MM.1S (cell line): Measurements from ENCODE around the gene TTL.

Experiments
- DNase-seq: peaks from one replicate; pipeline ENCODE4 v3.0.0-alpha.2; 2015
- H2AFZ ChIP-seq: fragments of 300-600 bp; sonication (generic); 2 replicates; pipeline ENCODE4 v1.6.0; 2016; ENCODE audit warnings: antibody characterized with exemption, low read length
- H3F3A ChIP-seq: fragments of 300-600 bp; sonication (generic); 2 replicates; pipeline ENCODE4 v1.6.1; 2016; ENCODE audit warnings: mild to moderate bottlenecking, antibody characterized with exemption, low read length, moderate library complexity, mixed read lengths; ENCODE audit not compliant: insufficient read depth
- H3K27ac ChIP-seq: fragments of 300-600 bp; sonication (generic); 2 replicates; pipeline ENCODE4 v1.5.1; 2016; ENCODE audit warnings: mild to moderate bottlenecking, low read length
- H3K27me3 ChIP-seq: fragments of 300-600 bp; sonication (generic); replicated peaks from 2 replicates; pipeline ENCODE4 v1.6.0; 2016; ENCODE audit warnings: low read length; ENCODE audit not compliant: insufficient read depth
- H3K36me3 ChIP-seq: fragments of 300-600 bp; sonication (generic); replicated peaks from 2 replicates; pipeline ENCODE4 v1.6.1; 2016; ENCODE audit warnings: mild to moderate bottlenecking, low read length, mixed read lengths; ENCODE audit not compliant: insufficient read depth
- H3K4me1 ChIP-seq: fragments of 300-600 bp; sonication (generic); 2 replicates; pipeline ENCODE4 v1.6.1; 2016; ENCODE audit warnings: low read length, mixed read lengths
- H3K4me2 ChIP-seq: fragments of 300-600 bp; sonication (generic); 2 replicates; pipeline ENCODE4 v1.6.0; 2016; ENCODE audit warnings: low read depth, low read length
- H3K4me3 ChIP-seq: fragments of 300-600 bp; sonication (generic); 2 replicates; pipeline ENCODE4 v1.5.1; 2016; ENCODE audit warnings: low read length, mixed read lengths
- H3K79me2 ChIP-seq: fragments of 300-600 bp; sonication (generic); 2 replicates; pipeline ENCODE4 v1.6.1; 2016; ENCODE audit warnings: mixed run types, low read length, mixed read lengths
- H3K9ac ChIP-seq: fragments of 300-600 bp; sonication (generic); 2 replicates; pipeline ENCODE4 v1.6.1; 2016; ENCODE audit warnings: low read length, mixed read lengths
- H3K9me2 ChIP-seq: fragments of 300-600 bp; sonication (generic); replicated peaks from 2 replicates; pipeline ENCODE4 v1.6.1; 2016; ENCODE audit warnings: mild to moderate bottlenecking, low read length, mixed read lengths; ENCODE audit not compliant: insufficient read depth
- H3K9me3 ChIP-seq: fragments of 300-600 bp; sonication (generic); replicated peaks from 2 replicates; pipeline ENCODE4 v1.6.1; 2016; ENCODE audit warnings: mild to moderate bottlenecking, low read length, mixed read lengths; ENCODE audit not compliant: insufficient read depth
- H4K20me1 ChIP-seq: fragments of 300-600 bp; sonication (generic); 2 replicates; pipeline ENCODE4 v1.6.1; 2016; ENCODE audit warnings: mild to moderate bottlenecking, low read length, moderate library complexity, mixed read lengths; ENCODE audit not compliant: insufficient read depth
- CTCF ChIP-seq: fragments of 300-600 bp; sonication (generic); IDR thresholded peaks from 2 replicates; pipeline ENCODE4 v1.5.1; 2016; ENCODE audit warnings: antibody characterized with exemption, low read length, mixed read lengths
- EZH2 ChIP-seq: fragments of 300-600 bp; sonication (generic); optimal IDR thresholded peaks from 2 replicates; pipeline ENCODE3; 2017; ENCODE audit warnings: low read depth, mild to moderate bottlenecking, antibody characterized with exemption, low read length, mixed read lengths
- EZH2phosphoT487 ChIP-seq: fragments of 300-600 bp; sonication (generic); IDR thresholded peaks from 2 replicates; pipeline ENCODE4 v1.6.1; 2018; ENCODE audit warnings: antibody characterized with exemption, low read length

TTL gene

DNA sequence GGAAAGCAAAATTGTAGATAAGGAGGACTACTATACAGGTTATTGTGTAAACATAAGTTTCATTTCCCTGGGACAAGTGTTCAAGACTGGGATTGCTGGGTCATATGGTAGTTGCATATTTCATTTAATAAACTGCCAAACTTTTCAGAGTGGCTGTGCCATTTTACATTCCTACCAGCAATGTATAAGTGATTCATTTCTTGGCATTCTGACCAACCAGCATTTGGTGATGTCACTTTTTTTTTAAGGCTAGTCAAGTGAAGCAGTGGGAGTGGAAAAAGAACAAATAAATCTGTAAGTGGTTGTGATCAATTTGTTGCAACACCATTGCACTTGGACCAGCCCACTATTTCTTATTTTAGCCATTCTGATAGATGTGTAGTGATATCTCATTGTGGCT lies 97.3 kb downstream of the TTL start:
- no peak overlapping the region for H3K9ac ChIP-seq
- H3K36me3 ChIP-seq = no peaks in the 10 kb centered on the region
- H4K20me1 ChIP-seq = no peaks in the 10 kb centered on the region
- no peaks in the 10 kb centered on the region for H3K9me3 ChIP-seq
- H3K79me2 ChIP-seq = 0 out of 2 replicates have a peak, but pooled peaks cover 13% of the 10 kb centered on the region
- no peak for DNase-seq
- no peak overlapping the region for H2AFZ ChIP-seq
- no peak overlapping the region for H3K27ac ChIP-seq
- no peak for TF ChIP-seq CTCF
- no peak for TF ChIP-seq EZH2
- H3K4me1 ChIP-seq = peaks cover 15% of the 10 kb centered on the region
- H3K4me3 ChIP-seq = no peak overlapping the region
- H3K4me2 ChIP-seq = no peak overlapping the region
- no peaks in the 10 kb centered on the region for H3K9me2 ChIP-seq
- peaks cover 18% of the 10 kb centered on the region for H3F3A ChIP-seq
- no peaks in the 10 kb centered on the region for H3K27me3 ChIP-seq

GRCh38 chr2:112580084-112580483 lies 98.1 kb downstream of the TTL start:
- Histone ChIP-seq H3K4me1 (peaks cover 16% of the 10 kb centered on the region), H3F3A (peaks cover 26% of the 10 kb centered on the region), H3K4me2 (no peak overlapping the region), H3K79me2 (peaks cover 17% of the 10 kb centered on the region), H3K27ac (no peak overlapping the region), H3K9ac (no peak overlapping the region), H3K36me3 (no peaks in the 10 kb centered on the region), H4K20me1 (no peaks in the 10 kb centered on the region), H2AFZ (no peak overlapping the region), H3K9me3 (no peaks in the 10 kb centered on the region), H3K9me2 (no peaks in the 10 kb centered on the region), H3K27me3 (no peaks in the 10 kb centered on the region), H3K4me3 (no peak overlapping the region)
- TF ChIP-seq EZH2phosphoT487 = no peak
- no peak for TF ChIP-seq CTCF
- no peak for TF ChIP-seq EZH2
- no peak for DNase-seq

- Histone ChIP-seq H3K4me1 (peaks cover 18% of the 10 kb centered on the region), H3K4me2 (no peak overlapping the region), H3K9me3 (no peaks in the 10 kb centered on the region), H3K27ac (no peak overlapping the region), H3F3A (peaks cover 26% of the 10 kb centered on the region), H4K20me1 (no peaks in the 10 kb centered on the region), H3K9ac (no peak overlapping the region), H2AFZ (no peak overlapping the region), H3K27me3 (no peaks in the 10 kb centered on the region), H3K9me2 (no peaks in the 10 kb centered on the region), H3K36me3 (no peaks in the 10 kb centered on the region), H3K79me2 (peaks cover 24% of the 10 kb centered on the region), H3K4me3 (no peak overlapping the region)
- peak; percentile 68 for DNase-seq
- TF ChIP-seq CTCF (peak; percentile 47), EZH2phosphoT487 (no peak)
Measured at GRCh38 chr2:112582314-112582746, 100.4 kb downstream of the TTL start.
